Mononuclear cell (primary cell): ENCODE measurements around the gene RTKN. TPM values are rescaled to one million over a fixed set of nuclear protein-coding genes. Genes with fewer than 3 reads are reported as not detected.
"Not testable (repeated sequence)": the region's sequence is repeated elsewhere in the genome, so short reads cannot be mapped to it uniquely, and the experiment has no call there.

ENCODE experiments used
- H3K27me3 ChIP-seq: 2 replicates; pipeline ENCODE4 v1.6.0; 2011; ENCODE audit warnings: low read length, control low read depth; ENCODE audit not compliant: insufficient read depth
- H3K4me1 ChIP-seq: 2 replicates; pipeline ENCODE4 v1.5.1; 2011; ENCODE audit warnings: mild to moderate bottlenecking, low read length, control low read depth; ENCODE audit not compliant: insufficient read depth
- H3K4me3 ChIP-seq: 2 replicates; pipeline ENCODE4 v1.5.1; 2011; ENCODE audit warnings: mild to moderate bottlenecking, low read length, moderate library complexity
- H3K9me3 ChIP-seq: 2 replicates; pipeline ENCODE4 v1.5.1; 2011; ENCODE audit warnings: low read depth, mild to moderate bottlenecking, control low read depth, low read length
- total RNA-seq: library from RNA; depleted of rRNA; stranded (reverse); fragments of >200 nt; gene quantifications from one replicate; pipeline ENCODE4 v1.2.3, GENCODE V29; 2012

RTKN gene
- total RNA-seq, 1 donor = 0.31 TPM

GRCh38 chr2:74471332-74472065, 29.8 kb upstream of the RTKN start:
- no peaks in the 10 kb centered on the region for H3K27me3 ChIP-seq
- peaks cover 23% of the 10 kb centered on the region for H3K4me1 ChIP-seq
- H3K4me3 ChIP-seq = peak overlapping the region; percentile 73
- no peaks in the 10 kb centered on the region for H3K9me3 ChIP-seq

- H3K9me3 ChIP-seq, H3K27me3 ChIP-seq, H3K4me3 ChIP-seq: not testable (repeated sequence)
- peaks cover 29% of the 10 kb centered on the region for H3K4me1 ChIP-seq
Measured at GRCh38 chr2:74470742-74471141, 29.0 kb upstream of the RTKN start.

GRCh38 chr2:74464406-74464805, 22.7 kb upstream of the RTKN start:
- Histone ChIP-seq H3K4me1 (peaks cover 20% of the 10 kb centered on the region), H3K9me3 (no peaks in the 10 kb centered on the region), H3K4me3 (peak overlapping the region; percentile 71), H3K27me3 (no peaks in the 10 kb centered on the region)

DNA sequence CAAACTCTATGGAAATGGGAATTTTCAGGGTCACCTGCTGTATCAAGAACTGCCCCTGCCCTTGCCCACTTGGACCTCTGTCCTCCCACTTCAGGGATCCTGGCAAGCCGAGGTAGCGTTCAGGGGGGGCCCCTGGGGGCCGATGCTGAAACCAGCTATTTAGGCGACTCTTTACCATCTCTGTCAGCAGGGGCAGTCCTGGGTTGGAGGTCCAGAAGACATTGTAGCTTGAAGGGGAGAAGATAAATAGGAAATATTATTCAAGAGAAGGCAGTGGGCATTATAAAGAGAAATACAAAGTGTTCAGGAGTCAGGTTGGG, 21.0 kb upstream of the RTKN start:
- H3K4me3 ChIP-seq = no peak overlapping the region
- peaks cover 29% of the 10 kb centered on the region for H3K4me1 ChIP-seq
- no peaks in the 10 kb centered on the region for H3K9me3 ChIP-seq
- H3K27me3 ChIP-seq = no peaks in the 10 kb centered on the region

GRCh38 chr2:74462054-74462785, 20.5 kb upstream of the RTKN start:
- Histone ChIP-seq H3K27me3 (no peaks in the 10 kb centered on the region), H3K4me3 (no peak overlapping the region), H3K9me3 (no peaks in the 10 kb centered on the region), H3K4me1 (peaks cover 29% of the 10 kb centered on the region)

GRCh38 chr2:74461187-74462053, 19.7 kb upstream of the RTKN start:
- no peaks in the 10 kb centered on the region for H3K9me3 ChIP-seq
- no peaks in the 10 kb centered on the region for H3K27me3 ChIP-seq
- H3K4me3 ChIP-seq = no peak overlapping the region
- peaks cover 37% of the 10 kb centered on the region for H3K4me1 ChIP-seq

DNA sequence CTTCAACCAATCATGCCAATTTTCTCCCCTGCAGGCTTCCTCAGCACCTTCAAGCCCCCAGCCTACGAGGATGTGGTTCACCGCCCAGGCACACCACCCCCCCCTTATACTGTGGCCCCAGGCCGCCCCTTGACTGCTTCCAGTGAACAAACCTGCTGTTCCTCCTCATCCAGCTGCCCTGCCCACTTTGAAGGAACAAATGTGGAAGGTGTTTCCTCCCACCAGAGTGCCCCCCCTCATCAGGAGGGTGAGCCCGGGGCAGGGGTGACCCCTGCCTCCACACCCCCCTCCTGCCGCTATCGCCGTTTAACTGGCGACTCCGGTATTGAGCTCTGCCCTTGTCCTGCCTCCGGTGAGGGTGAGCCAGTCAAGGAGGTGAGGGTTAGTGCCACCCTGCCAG, 18.4 kb upstream of the RTKN start:
- H3K9me3 ChIP-seq, H3K4me3 ChIP-seq, H3K27me3 ChIP-seq: not testable (repeated sequence)
- H3K4me1 ChIP-seq = peaks cover 43% of the 10 kb centered on the region

GRCh38 chr2:74459503-74460118, 17.9 kb upstream of the RTKN start:
- H3K4me1 ChIP-seq = peaks cover 44% of the 10 kb centered on the region
- not testable (repeated sequence) for H3K9me3 ChIP-seq, H3K4me3 ChIP-seq, H3K27me3 ChIP-seq

DNA sequence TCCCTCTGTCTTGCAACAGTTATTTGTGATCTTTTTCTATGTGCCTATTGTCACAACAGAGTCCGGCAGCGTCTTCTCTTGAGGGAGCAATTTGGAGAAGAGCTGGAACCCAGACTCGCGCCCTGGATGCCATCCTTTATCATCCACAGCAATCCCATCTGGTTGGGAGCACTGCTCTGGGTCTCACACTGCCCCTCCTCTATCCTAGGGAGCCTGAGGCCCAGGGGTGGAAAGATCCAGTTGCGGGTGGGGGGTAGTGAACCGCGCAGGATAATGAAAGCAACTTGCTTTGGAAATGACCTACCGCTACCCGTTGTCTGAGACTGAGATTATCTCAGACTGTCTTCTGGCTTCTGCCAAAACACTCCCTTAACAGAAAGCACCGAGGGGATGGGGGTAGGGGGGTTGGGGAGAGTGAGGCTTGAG, 17.2 kb upstream of the RTKN start:
- peak overlapping the region; percentile 75 for H3K4me3 ChIP-seq

GRCh38 chr2:74458132-74458937, 16.6 kb upstream of the RTKN start, which contains the start of gene WBP1:
Gene WBP1 (plus strand): TSS chr2:74458438. CDS start chr2:74458603, 165 bp downstream.
- Histone ChIP-seq H3K4me3 (peak within 1 kb of the TSS; percentile 75), H3K9me3 (no peaks in the 10 kb centered on the region), H3K4me1 (peaks cover 41% of the 10 kb centered on the region), H3K27me3 (no peaks in the 10 kb centered on the region)

More for the DNA sequence above, 17.2 kb upstream of the RTKN start:
- Histone ChIP-seq H3K9me3 (no peaks in the 10 kb centered on the region), H3K27me3 (no peaks in the 10 kb centered on the region), H3K4me1 (peaks cover 42% of the 10 kb centered on the region)

- H3K4me1 ChIP-seq = peaks cover 48% of the 10 kb centered on the region
Measured at GRCh38 chr2:74457549-74458131, 15.9 kb upstream of the RTKN start.

DNA sequence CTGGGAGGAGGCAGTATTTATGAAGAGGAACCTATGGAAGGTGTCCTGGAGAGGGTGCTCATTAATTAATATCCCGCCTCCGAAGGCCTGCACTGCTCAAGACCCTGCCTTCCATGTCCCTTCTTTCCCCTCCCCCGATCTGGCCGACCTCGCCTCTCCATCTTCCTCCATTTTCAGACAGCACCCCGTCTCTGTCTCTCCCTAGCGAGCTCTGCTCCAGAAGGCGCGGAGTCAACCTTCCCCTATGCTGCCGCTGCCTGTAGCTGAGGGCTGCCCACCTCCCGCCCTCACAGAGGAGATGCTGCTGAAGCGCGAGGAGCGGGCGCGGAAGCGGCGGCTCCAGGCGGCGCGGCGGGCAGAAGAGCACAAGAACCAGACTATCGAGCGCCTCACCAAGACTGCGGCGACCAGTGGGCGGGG, 15.4 kb upstream of the RTKN start:
- Histone ChIP-seq H3K9me3 (no peaks in the 10 kb centered on the region), H3K4me1 (peaks cover 52% of the 10 kb centered on the region), H3K27me3 (no peaks in the 10 kb centered on the region), H3K4me3 (peak overlapping the region; percentile 75)

More at GRCh38 chr2:74457549-74458131, 15.9 kb upstream of the RTKN start:
- Histone ChIP-seq H3K9me3 (no peaks in the 10 kb centered on the region), H3K4me3 (peak overlapping the region; percentile 75), H3K27me3 (no peaks in the 10 kb centered on the region)

- H3K4me3 ChIP-seq = peak within 1 kb of the TSS; percentile 55
- peaks cover 54% of the 10 kb centered on the region for H3K4me1 ChIP-seq
- H3K9me3 ChIP-seq = no peaks in the 10 kb centered on the region
- no peaks in the 10 kb centered on the region for H3K27me3 ChIP-seq
Measured at GRCh38 chr2:74454654-74455511, 13.1 kb upstream of the RTKN start, which contains the start of gene INO80B. Gene INO80B (plus strand): TSS chr2:74455087. CDS start chr2:74455117, 30 bp downstream.
